IMR-90 (cell line): ENCODE data around the gene CALU. TPM values are rescaled to one million over a fixed set of nuclear protein-coding genes. Genes with fewer than 3 reads are reported as not detected.

Source experiments
- ATAC-seq: fragments of 200-7000 bp; cut with Tn5 transposase; 2 replicates; pipeline ENCODE4 v1.9.1; 2020; ENCODE audit warnings: low read depth, mild to moderate bottlenecking, moderate library complexity
- BruUV-seq: library from RNA; stranded (reverse); fragments of 400-500 nt; replicated peaks from 2 replicates; lab custom pipeline; 2021; lab: Mats Ljungman, UMichigan
- CTCF ChIA-PET: fragments of 300-600 bp; formaldehyde crosslinking; extraction: SDS; loops from one replicate; lab custom pipeline; 2021; ENCODE audit warnings: antibody characterized with exemption; lab: Yijun Ruan, JAX
- POLR2A ChIA-PET: fragments of 300-600 bp; sonication (Branson Sonifier 250); formaldehyde crosslinking; loops from one replicate; lab custom pipeline; 2022; ENCODE audit warnings: antibody characterized with exemption; ENCODE audit not compliant: unreplicated experiment; lab: Charles Lee
- DNase-seq: peaks from one replicate; pipeline ENCODE4 v3.0.0; 2013
- H2AFZ ChIP-seq: replicated peaks from 2 replicates; pipeline ENCODE3; 2013; ENCODE audit warnings: low read length, mild to moderate bottlenecking; ENCODE audit not compliant: poor library complexity
- H2AK5ac ChIP-seq: 2 replicates; pipeline ENCODE4 v1.6.1; 2013; ENCODE audit warnings: low read depth, low read length, inconsistent platforms
- H2AK9ac ChIP-seq: replicated peaks from 2 replicates; pipeline ENCODE3; 2013; ENCODE audit warnings: mild to moderate bottlenecking, low read depth, low read length, moderate library complexity; ENCODE audit not compliant: poor library complexity
- H2BK120ac ChIP-seq: 2 replicates; pipeline ENCODE4 v1.6.1; 2013; ENCODE audit warnings: low read depth, low read length, inconsistent platforms
- H2BK15ac ChIP-seq: 3 replicates; pipeline ENCODE4 v1.6.1; 2013; ENCODE audit warnings: low read depth, low read length, inconsistent platforms
- H2BK20ac ChIP-seq: 2 replicates; pipeline ENCODE4 v1.6.1; 2013; ENCODE audit warnings: low read depth, mild to moderate bottlenecking, inconsistent platforms, low read length, moderate library complexity
- H2BK5ac ChIP-seq: 2 replicates; pipeline ENCODE4 v1.6.1; 2013; ENCODE audit warnings: mild to moderate bottlenecking, low read depth, low read length, inconsistent platforms; ENCODE audit not compliant: poor library complexity, severe bottlenecking
- H3K14ac ChIP-seq: replicated peaks from 2 replicates; pipeline ENCODE4 v1.6.1; 2013; ENCODE audit warnings: low read depth, low read length, inconsistent platforms
- H3K18ac ChIP-seq: 2 replicates; pipeline ENCODE4 v1.6.1; 2013; ENCODE audit warnings: low read depth, low read length, control low read depth
- H3K23ac ChIP-seq: 2 replicates; pipeline ENCODE4 v1.6.1; 2013; ENCODE audit warnings: low read depth, low read length, inconsistent platforms
- H3K27ac ChIP-seq: 2 replicates; pipeline ENCODE4 v1.5.1; 2013; ENCODE audit warnings: mild to moderate bottlenecking, control low read depth, low read length; ENCODE audit not compliant: insufficient read depth
- H3K27me3 ChIP-seq: 2 replicates; pipeline ENCODE4 v1.6.1; 2013; ENCODE audit warnings: low read length; ENCODE audit not compliant: control insufficient read depth, insufficient read depth
- H3K36me3 ChIP-seq: 2 replicates; pipeline ENCODE4 v1.6.1; 2013; ENCODE audit warnings: low read length, mixed read lengths; ENCODE audit not compliant: control insufficient read depth, insufficient read depth
- H3K4ac ChIP-seq: 2 replicates; pipeline ENCODE4 v1.6.1; 2013; ENCODE audit warnings: low read depth, low read length, inconsistent platforms
- H3K4me1 ChIP-seq: 2 replicates; pipeline ENCODE4 v1.6.1; 2013; ENCODE audit warnings: low read length, mixed read lengths; ENCODE audit not compliant: control insufficient read depth, insufficient read depth
- H3K4me2 ChIP-seq: 2 replicates; pipeline ENCODE4 v1.6.1; 2013; ENCODE audit warnings: low read depth, mild to moderate bottlenecking, control low read depth, low read length, moderate library complexity
- H3K4me3 ChIP-seq: 2 replicates; pipeline ENCODE4 v1.5.1; 2013; ENCODE audit warnings: low read depth, mild to moderate bottlenecking, control low read depth, low read length, moderate library complexity; ENCODE audit not compliant: insufficient read depth
- H3K56ac ChIP-seq: 2 replicates; pipeline ENCODE4 v1.6.1; 2013; ENCODE audit warnings: low read length, inconsistent platforms; ENCODE audit not compliant: insufficient read depth; ENCODE audit errors: extremely low read depth
- H3K79me1 ChIP-seq, 2 experiments: 2 replicates each; pipeline ENCODE4 v1.6.1; 2013; ENCODE audit warnings: low read length in 2 of 2, inconsistent platforms in 1 of 2, low read depth in 1 of 2
- H3K9ac ChIP-seq: 2 replicates; pipeline ENCODE4 v1.6.1; 2013; ENCODE audit warnings: low read depth, low read length, control low read depth
- H3K9me1 ChIP-seq: 2 replicates; pipeline ENCODE4 v1.6.1; 2013; ENCODE audit warnings: low read length, inconsistent platforms; ENCODE audit not compliant: insufficient read depth
- H3K9me3 ChIP-seq: 2 replicates; pipeline ENCODE4 v1.6.1; 2013; ENCODE audit warnings: low read length; ENCODE audit not compliant: control insufficient read depth, insufficient read depth
- H4K20me1 ChIP-seq: 2 replicates; pipeline ENCODE4 v1.6.1; 2013; ENCODE audit warnings: low read length, inconsistent platforms; ENCODE audit not compliant: insufficient read depth
- H4K5ac ChIP-seq: 2 replicates; pipeline ENCODE4 v1.6.1; 2013; ENCODE audit warnings: mild to moderate bottlenecking, low read depth, low read length, control low read depth
- H4K8ac ChIP-seq, 2 experiments: 2 replicates each; pipeline ENCODE4 v1.6.1; 2013; ENCODE audit warnings: low read depth in 2 of 2, low read length in 2 of 2, control low read depth in 1 of 2, inconsistent platforms in 1 of 2
- H4K91ac ChIP-seq: 2 replicates; pipeline ENCODE4 v1.6.1; 2013; ENCODE audit warnings: low read depth, low read length, inconsistent platforms; ENCODE audit not compliant: insufficient read depth
- SMC3 ChIP-seq: fragments of 150-350 bp; IDR thresholded peaks from 2 replicates; pipeline ENCODE4 v1.6.1; 2016; ENCODE audit warnings: low read depth, mild to moderate bottlenecking, antibody characterized with exemption, low read length, moderate library complexity
- WGBS, 2 experiments: methylation state at CpG; one replicate each; pipeline versions ENCODE4 v1.1.5 to v1.1.7; 2013; ENCODE audit warnings: missing lambda C conversion rate in 2 of 2; ENCODE audit not compliant: insufficient read length in 1 of 2; ENCODE audit errors: extremely low coverage in 2 of 2; 5-methylcytosine and 5-hydroxymethylcytosine counted together
- dilution Hi-C: fragments of 300-500 bp; cut with HindIII; formaldehyde crosslinking; loops from one replicate; pipeline ENCODE4 v1.14.3; 2018; ENCODE audit warnings: low sequenced_read_pairs; ENCODE audit not compliant: unreplicated experiment
- in situ Hi-C: fragments of 300-500 bp; cut with MboI; formaldehyde crosslinking; loops from 3 replicates; pipeline ENCODE4 v1.14.3; 2019; ENCODE audit warnings: low sequenced_read_pairs, inconsistent platforms, mixed read lengths
- intact Hi-C: fragments of 100-400 bp; cut with micrococcal nuclease; formaldehyde crosslinking; loops from 2 replicates; pipeline ENCODE4 v1.10.0; 2022
- polyA plus RNA-seq, 3 experiments: library from polyadenylated mRNA; depleted of rRNA; stranded (reverse); fragments of >200 nt; gene quantifications; 2 replicates each; pipeline ENCODE4 v1.2.3, GENCODE V29; 2012; ENCODE audit warnings: low replicate concordance in 1 of 3
- total RNA-seq: library from RNA; depleted of rRNA; stranded (reverse); fragments of >200 nt; gene quantifications from 2 replicates; pipeline ENCODE4 v1.2.3, GENCODE V29; 2012

CALU gene
- total and polyA plus RNA-seq, 2 of the 4 experiments (the other 2 are of a cell fraction), result 421 to 525 TPM

DNA sequence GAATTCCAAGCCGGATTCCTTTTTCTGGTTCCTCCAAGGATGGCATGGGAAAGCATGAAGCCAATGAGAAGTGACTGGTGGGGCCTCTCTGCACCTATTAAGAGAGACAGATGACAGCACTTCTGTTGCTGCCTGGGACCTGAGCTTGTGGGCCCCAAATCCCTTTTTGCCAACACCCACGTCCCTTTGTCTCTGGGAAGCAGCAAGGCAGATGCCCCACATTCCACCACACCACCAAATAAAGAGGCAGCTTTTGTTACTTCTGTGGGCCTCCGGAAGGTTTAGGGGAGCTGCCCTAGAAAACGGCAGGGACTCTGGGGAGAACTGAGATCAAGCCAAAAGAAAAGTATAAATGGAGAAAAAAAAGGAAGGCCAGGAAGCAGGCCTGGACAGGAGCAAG is 56.0 kb downstream of the CALU start:
- Histone ChIP-seq H2AK9ac (no peak overlapping the region), H3K36me3 (peaks cover 6% of the 10 kb centered on the region), H2BK20ac (no peak overlapping the region), H3K56ac (no peak overlapping the region), H3K9ac (no peak overlapping the region), H3K4me1 (peaks cover 9% of the 10 kb centered on the region), H4K91ac (no peak overlapping the region), H3K14ac (no peak overlapping the region), H4K8ac (no peak overlapping the region), H2BK5ac (no peak overlapping the region), H3K9me3 (no peaks in the 10 kb centered on the region), H3K4me2 (no peak overlapping the region), H4K5ac (no peak overlapping the region), H3K79me1 (peaks cover 0 to 13% of the 10 kb centered on the region in 2 experiments; a peak in 2 of 4 replicates), H3K23ac (no peak overlapping the region), H2BK120ac (no peak overlapping the region), H3K27ac (no peak overlapping the region), H3K4me3 (no peak overlapping the region), H4K20me1 (no peaks in the 10 kb centered on the region), H2AK5ac (no peak overlapping the region), H3K9me1 (peaks cover 2% of the 10 kb centered on the region; the same call in 1 of the 2 replicates), H3K27me3 (peaks cover 4% of the 10 kb centered on the region; the same call in 1 of the 2 replicates), H3K4ac (no peak overlapping the region), H2AFZ (no peak overlapping the region), H3K18ac (no peak overlapping the region), H2BK15ac (no peak overlapping the region)
- no peak for TF ChIP-seq SMC3
- WGBS, 2 experiments, result 81% methylated on average over 2 of the region's 4 CpGs; no CpG with 5 or more reads in 1 of the 2 experiments
- POLR2A ChIA-PET, result no interaction called here
- BruUV-seq, result no TSS peak
- intact Hi-C loops, result no loop called here
- DNase-seq (no peak), ATAC-seq (no peak)
- in situ Hi-C loops, result no loop called here
- CTCF ChIA-PET, result no interaction called here
- dilution Hi-C loops, result no loop called here
